Keratinocyte (primary cell): Measurements from ENCODE around the gene CIBAR2. TPM values are rescaled to one million over a fixed set of nuclear protein-coding genes. Genes with fewer than 3 reads are reported as not detected.

Experiments used
- DNase-seq: peaks from one replicate; pipeline ENCODE4 v3.0.0-alpha.2; 2011; ENCODE audit warnings: low read depth, missing footprints, low spot score
- FAIRE-seq: peaks from 2 replicates; lab custom pipeline; 2011; peaks lifted over from hg19 to GRCh38; lab: Jason Lieb, UNC
- H2AFZ ChIP-seq: 2 replicates; pipeline ENCODE4 v1.6.0; 2012; ENCODE audit warnings: low read length, control low read depth, inconsistent platforms; ENCODE audit not compliant: control insufficient read depth
- H3K27ac ChIP-seq: 2 replicates; pipeline ENCODE4 v1.5.1; 2011; ENCODE audit warnings: low read length; ENCODE audit not compliant: control insufficient read depth, insufficient read depth
- H3K27me3 ChIP-seq: 3 replicates; pipeline ENCODE4 v1.6.0; 2011; ENCODE audit warnings: low read length; ENCODE audit not compliant: control insufficient read depth, insufficient read depth; ENCODE audit errors: extremely low read depth
- H3K36me3 ChIP-seq, 2 experiments: 2 replicates in 1 of 2; 3 replicates in 1 of 2; pipeline ENCODE4 v1.5.1; 2011; ENCODE audit warnings: low read length in 2 of 2, mild to moderate bottlenecking in 1 of 2; ENCODE audit not compliant: control insufficient read depth in 2 of 2, insufficient read depth in 2 of 2; ENCODE audit errors: extremely low read depth in 1 of 2
- H3K4me1 ChIP-seq: 3 replicates; pipeline ENCODE4 v1.5.1; 2011; ENCODE audit warnings: low read length; ENCODE audit not compliant: control insufficient read depth, insufficient read depth; ENCODE audit errors: extremely low read depth
- H3K4me2 ChIP-seq: 3 replicates; pipeline ENCODE4 v1.6.0; 2011; ENCODE audit warnings: low read depth, low read length; ENCODE audit not compliant: control insufficient read depth, insufficient read depth; ENCODE audit errors: extremely low read depth
- H3K4me3 ChIP-seq, 3 experiments: fragments of 200-600 bp in 1 of 3; sonication (generic) in 1 of 3; 2 replicates in 2 of 3; 3 replicates in 1 of 3; pipeline ENCODE4 v1.5.1; 2011 to 2016; ENCODE audit warnings: low read length in 3 of 3, mild to moderate bottlenecking in 3 of 3, control low read depth in 2 of 3, inconsistent platforms in 1 of 3, low read depth in 1 of 3, mixed read lengths in 1 of 3, mixed run types in 1 of 3, moderate library complexity in 1 of 3; ENCODE audit not compliant: control insufficient read depth in 2 of 3, insufficient read depth in 2 of 3; ENCODE audit errors: extremely low read depth in 1 of 3
- H3K79me2 ChIP-seq: 2 replicates; pipeline ENCODE4 v1.6.0; 2012; ENCODE audit warnings: low read length; ENCODE audit not compliant: control insufficient read depth, insufficient read depth
- H3K9ac ChIP-seq: 3 replicates; pipeline ENCODE4 v1.6.0; 2011; ENCODE audit warnings: low read length; ENCODE audit not compliant: control insufficient read depth, insufficient read depth; ENCODE audit errors: extremely low read depth
- H3K9me1 ChIP-seq: 3 replicates; pipeline ENCODE4 v1.6.0; 2011; ENCODE audit warnings: low read length; ENCODE audit not compliant: control insufficient read depth, insufficient read depth; ENCODE audit errors: extremely low read depth
- H3K9me3 ChIP-seq: 2 replicates; pipeline ENCODE4 v1.5.1; 2012; ENCODE audit warnings: low read depth, low read length; ENCODE audit not compliant: control insufficient read depth
- H4K20me1 ChIP-seq: 3 replicates; pipeline ENCODE4 v1.6.0; 2011; ENCODE audit warnings: low read length; ENCODE audit not compliant: control insufficient read depth, insufficient read depth; ENCODE audit errors: extremely low read depth
- CTCF ChIP-seq, 3 experiments: IDR thresholded peaks in 1 of 3; conservative IDR thresholded peaks in 1 of 3; optimal IDR thresholded peaks in 1 of 3; 2 replicates in 2 of 3; 3 replicates in 1 of 3; pipeline versions ENCODE3 to v1.5.1; 2011; ENCODE audit warnings: low read length in 3 of 3, mild to moderate bottlenecking in 3 of 3, moderate library complexity in 2 of 3, control low read depth in 1 of 3, inconsistent platforms in 1 of 3; ENCODE audit not compliant: insufficient read depth in 2 of 3; ENCODE audit errors: extremely low read depth in 1 of 3
- EZH2 ChIP-seq: IDR thresholded peaks from one replicate; pipeline ENCODE4 v1.6.1; 2012; ENCODE audit warnings: inconsistent platforms, mild to moderate bottlenecking, low read length, moderate library complexity
- dilution Hi-C: fragments of 300-500 bp; cut with MboI; formaldehyde crosslinking; loops from one replicate; pipeline ENCODE4 v1.7.0; 2020; ENCODE audit warnings: low sequenced_read_pairs; ENCODE audit not compliant: extremely low pct_ligation_motif_present
- polyA plus RNA-seq, 5 experiments: library from polyadenylated mRNA; depleted of rRNA in 3 of 5; stranded (reverse) in 3 of 5; stranded (forward) in 1 of 5; unstranded in 1 of 5; fragments of >200 nt; gene quantifications; 1 replicate in 1 of 5; 2 replicates in 3 of 5; 3 replicates in 1 of 5; pipeline versions ENCODE4 v1.2.1 to v1.2.3, GENCODE V29; 2011 to 2012; ENCODE audit warnings: missing spikeins in 2 of 5, low read depth in 1 of 5, low replicate concordance in 1 of 5

CIBAR2 gene
- polyA plus RNA-seq, 1 donor (not counting 4 experiments of a cell fraction or from before 2014, with no cell fraction given) = not detected

- TF ChIP-seq EZH2 (no peak), CTCF (optimal IDR thresholded peaks at IDR 0.05 in 1 of 3, IDR thresholded peaks at IDR 0.05 in 1 of 3, conservative IDR thresholded peaks at IDR 0.05 in 1 of 3; ENCODE audit: extremely low read depth in 1 of 3, insufficient read depth in 2 of 3, low read length in 3 of 3) (no peak)
- Histone ChIP-seq H3K9me1 (no peaks in the 10 kb centered on the region), H4K20me1 (no peaks in the 10 kb centered on the region), H3K79me2 (no peaks in the 10 kb centered on the region), H3K36me3 (no peaks in the 10 kb centered on the region), H3K9ac (no peak overlapping the region), H3K27ac (no peak overlapping the region), H2AFZ (no peak overlapping the region), H3K9me3 (no peaks in the 10 kb centered on the region), H3K4me3 (no peak overlapping the region), H3K4me1 (peaks cover 18% of the 10 kb centered on the region), H3K27me3 (peaks cover 17% of the 10 kb centered on the region), H3K4me2 (no peak overlapping the region)
- no peak for DNase-seq
- dilution Hi-C loops = no loop called here
- no peak for FAIRE-seq
Measured at GRCh38 chr16:85150331-85150940, 38.2 kb upstream of the CIBAR2 start.

- Histone ChIP-seq H3K9me1 (no peaks in the 10 kb centered on the region), H3K9me3 (no peaks in the 10 kb centered on the region), H3K79me2 (no peaks in the 10 kb centered on the region), H3K9ac (no peak overlapping the region), H3K27ac (no peak overlapping the region), H3K27me3 (peaks cover 19% of the 10 kb centered on the region), H2AFZ (no peak overlapping the region), H4K20me1 (no peaks in the 10 kb centered on the region), H3K36me3 (no peaks in the 10 kb centered on the region), H3K4me3 (no peak overlapping the region), H3K4me2 (no peak overlapping the region), H3K4me1 (peaks cover 18% of the 10 kb centered on the region)
- TF ChIP-seq CTCF (optimal IDR thresholded peaks at IDR 0.05 in 1 of 3, IDR thresholded peaks at IDR 0.05 in 1 of 3, conservative IDR thresholded peaks at IDR 0.05 in 1 of 3; ENCODE audit: extremely low read depth in 1 of 3, insufficient read depth in 2 of 3, low read length in 3 of 3) (no peak), EZH2 (no peak)
- FAIRE-seq = no peak
- DNase-seq = no peak
- dilution Hi-C loops = no loop called here
Measured at GRCh38 chr16:85149776-85150175, 37.5 kb upstream of the CIBAR2 start.
